ENCODE data around the gene MAPK11.
A peak's percentile ranks its signal among the peaks of the same experiment; 100 is the strongest.

Gene MAPK11

DNA sequence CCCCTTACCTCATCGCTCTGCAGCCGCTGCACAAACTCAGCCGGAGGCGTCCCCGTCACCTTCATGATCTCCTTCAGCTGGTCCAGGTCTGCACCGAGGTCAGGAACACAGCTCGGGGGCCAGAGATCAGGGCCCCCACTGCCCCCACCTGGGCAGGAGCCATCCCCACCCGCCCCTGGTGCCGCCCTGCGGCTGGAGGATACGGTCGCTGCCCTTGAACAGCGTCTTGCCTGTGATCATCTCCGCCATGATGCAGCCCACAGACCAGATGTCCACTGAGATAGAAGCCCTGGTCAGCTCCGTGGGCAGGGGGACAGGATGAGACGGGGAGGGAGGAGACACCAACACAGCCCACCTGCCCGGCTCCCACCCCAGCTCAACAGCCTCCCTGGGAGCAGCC lies 14.6 kb downstream of the MAPK11 start:
- no peak for TF ChIP-seq TAF1 (IDR thresholded peaks at IDR 0.05; ENCODE audit: borderline replicate concordance, low read depth, low read length)
- TF ChIP-seq POLR2A (IDR thresholded peaks at IDR 0.05; ENCODE audit: low read depth, low read length) = no peak
- no peak for TF ChIP-seq POLR2AphosphoS5 (IDR thresholded peaks at IDR 0.05; ENCODE audit: low read depth, low read length)
- no peak for DNase-seq (ENCODE audit: insufficient read length)
- no peak for FAIRE-seq

DNA sequence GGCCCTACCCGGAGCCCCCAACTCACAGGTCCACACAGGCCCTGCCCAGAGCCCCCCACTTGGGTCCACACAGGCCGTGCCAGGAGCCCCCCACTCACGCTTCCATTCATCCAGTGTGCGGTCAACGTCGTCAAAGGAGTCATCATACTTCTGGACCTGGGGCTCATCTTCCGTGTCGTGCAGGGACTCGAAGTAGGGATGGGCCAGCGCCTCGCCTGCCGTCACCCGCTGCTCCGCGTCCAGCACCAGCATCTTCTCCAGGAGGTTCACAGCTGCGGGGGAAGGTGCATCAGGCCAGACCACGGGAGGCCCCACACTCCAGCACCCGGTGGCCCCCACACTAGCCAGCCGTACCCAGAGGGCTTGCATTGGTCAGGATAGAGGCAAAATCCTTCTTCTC lies 15.1 kb downstream of the MAPK11 start:
- DNase-seq (ENCODE audit: insufficient read length) = no peak
- no peak for FAIRE-seq
- TF ChIP-seq TAF1 (IDR thresholded peaks at IDR 0.05; ENCODE audit: borderline replicate concordance, low read depth, low read length) (no peak), POLR2AphosphoS5 (IDR thresholded peaks at IDR 0.05; ENCODE audit: low read depth, low read length) (no peak), POLR2A (IDR thresholded peaks at IDR 0.05; ENCODE audit: low read depth, low read length) (no peak)

DNA sequence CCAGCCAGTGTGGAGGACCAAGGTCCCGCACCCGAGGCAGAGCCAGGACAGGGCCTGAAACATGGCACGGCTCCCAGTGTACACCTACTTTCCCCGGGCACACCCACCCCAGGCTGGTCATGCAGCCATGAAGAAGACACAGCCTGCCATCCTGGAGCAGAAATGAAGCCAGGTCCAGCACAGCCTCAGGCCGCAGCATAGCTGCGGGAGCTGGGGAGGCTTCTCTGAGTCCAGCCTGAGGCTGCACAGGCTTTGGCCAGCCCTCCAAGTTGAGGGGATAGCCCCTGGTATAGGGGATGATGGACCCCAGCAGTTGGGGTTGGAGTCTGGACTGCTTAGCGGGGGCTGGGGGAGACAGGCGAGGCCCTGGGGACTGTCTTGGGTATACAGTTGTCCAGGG lies 16.2 kb downstream of the MAPK11 start:
- TF ChIP-seq POLR2A (IDR thresholded peaks at IDR 0.05; ENCODE audit: low read depth, low read length) (no peak), TAF1 (IDR thresholded peaks at IDR 0.05; ENCODE audit: borderline replicate concordance, low read depth, low read length) (no peak), POLR2AphosphoS5 (IDR thresholded peaks at IDR 0.05; ENCODE audit: low read depth, low read length) (no peak)
- DNase-seq (ENCODE audit: insufficient read length) (no peak), FAIRE-seq (no peak)

GRCh38 chr22:50253046-50253915 lies 16.9 kb downstream of the MAPK11 start:
- no peak for DNase-seq (ENCODE audit: insufficient read length)
- TF ChIP-seq POLR2AphosphoS5 (IDR thresholded peaks at IDR 0.05; ENCODE audit: low read depth, low read length) = no peak
- no peak for TF ChIP-seq TAF1 (IDR thresholded peaks at IDR 0.05; ENCODE audit: borderline replicate concordance, low read depth, low read length)
- TF ChIP-seq POLR2A (IDR thresholded peaks at IDR 0.05; ENCODE audit: low read depth, low read length) = no peak
- no peak for FAIRE-seq

GRCh38 chr22:50252082-50253045 lies 17.8 kb downstream of the MAPK11 start:
- FAIRE-seq (peak; percentile 86), DNase-seq (ENCODE audit: insufficient read length) (peak; percentile 78)
- TF ChIP-seq POLR2A (IDR thresholded peaks at IDR 0.05; ENCODE audit: low read depth, low read length) (no peak), POLR2AphosphoS5 (IDR thresholded peaks at IDR 0.05; ENCODE audit: low read depth, low read length) (no peak; the same call in 1 of the 2 replicates), TAF1 (IDR thresholded peaks at IDR 0.05; ENCODE audit: borderline replicate concordance, low read depth, low read length) (no peak)

- DNase-seq (ENCODE audit: insufficient read length) (no peak), FAIRE-seq (no peak)
- no peak for TF ChIP-seq POLR2A (IDR thresholded peaks at IDR 0.05; ENCODE audit: low read depth, low read length)
- TF ChIP-seq TAF1 (IDR thresholded peaks at IDR 0.05; ENCODE audit: borderline replicate concordance, low read depth, low read length) = no peak
- TF ChIP-seq POLR2AphosphoS5 (IDR thresholded peaks at IDR 0.05; ENCODE audit: low read depth, low read length) = no peak
Measured at GRCh38 chr22:50251477-50252081, 18.6 kb downstream of the MAPK11 start.

GRCh38 chr22:50250555-50251476 lies 19.4 kb downstream of the MAPK11 start, which contains the start of gene HDAC10:
Gene HDAC10, minus strand, starts transcription at chr22:50251265. Its CDS starts 233 bp downstream, at chr22:50251032.
- no peak for TF ChIP-seq TAF1 (IDR thresholded peaks at IDR 0.05; ENCODE audit: borderline replicate concordance, low read depth, low read length)
- TF ChIP-seq POLR2A (IDR thresholded peaks at IDR 0.05; ENCODE audit: low read depth, low read length) = peak; percentile 67; the same call in 1 of the 2 replicates
- TF ChIP-seq POLR2AphosphoS5 (IDR thresholded peaks at IDR 0.05; ENCODE audit: low read depth, low read length) = peak; percentile 70
- FAIRE-seq (peak; percentile 93), DNase-seq (ENCODE audit: insufficient read length) (peak; percentile 94)

- peak; percentile 93 for FAIRE-seq
- no peak for DNase-seq (ENCODE audit: insufficient read length)
- TF ChIP-seq TAF1 (IDR thresholded peaks at IDR 0.05; ENCODE audit: borderline replicate concordance, low read depth, low read length) = no peak
- no peak; the same call in 1 of the 2 replicates for TF ChIP-seq POLR2AphosphoS5 (IDR thresholded peaks at IDR 0.05; ENCODE audit: low read depth, low read length)
- TF ChIP-seq POLR2A (IDR thresholded peaks at IDR 0.05; ENCODE audit: low read depth, low read length) = no peak
Measured at GRCh38 chr22:50250249-50250554, 20.0 kb downstream of the MAPK11 start.

DNA sequence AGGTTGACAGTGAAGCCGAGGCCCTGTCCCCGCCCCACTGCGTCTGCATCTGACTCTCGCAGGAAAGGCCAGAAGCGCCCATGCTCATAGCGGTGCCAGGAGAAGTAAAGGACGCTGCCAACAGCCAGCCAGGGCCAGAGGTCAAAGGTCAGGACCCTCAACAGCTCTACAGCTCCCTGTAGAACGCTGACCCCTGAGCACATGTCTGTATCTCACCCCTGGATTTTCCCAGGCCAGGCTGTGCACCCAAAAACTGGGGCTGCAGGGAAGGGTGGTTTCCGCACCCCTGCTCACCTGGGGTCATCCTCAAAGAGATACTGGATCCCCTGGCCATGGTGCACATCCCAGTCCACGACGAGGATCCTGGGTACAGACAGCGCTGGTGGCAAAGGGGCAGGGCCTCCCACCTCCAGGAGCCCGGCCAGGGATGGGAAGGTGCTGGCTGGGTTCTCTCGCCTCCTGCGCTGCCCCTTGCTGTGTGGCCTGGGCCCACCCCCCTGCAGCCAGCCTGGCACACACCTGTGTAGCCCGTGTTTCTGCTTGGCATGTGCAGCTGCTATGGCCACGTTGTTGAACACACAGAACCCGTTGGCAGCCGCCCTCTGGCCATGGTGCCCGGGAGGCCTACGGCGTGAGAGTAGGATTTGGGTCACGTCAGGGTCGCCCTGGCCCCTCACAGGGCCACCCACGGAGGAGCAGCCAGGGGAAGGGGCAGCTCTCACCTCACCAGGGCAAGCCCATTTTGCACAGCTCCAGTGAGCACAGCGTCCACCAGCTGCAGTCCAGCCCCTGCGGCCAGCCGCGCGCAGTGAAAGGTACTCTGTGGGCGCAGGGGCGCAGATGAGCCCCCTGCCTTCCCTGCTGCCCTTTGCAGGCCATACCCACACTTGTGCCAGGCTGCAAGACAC lies 20.6 kb downstream of the MAPK11 start:
- FAIRE-seq = no peak
- DNase-seq (ENCODE audit: insufficient read length) = no peak
- TF ChIP-seq TAF1 (IDR thresholded peaks at IDR 0.05; ENCODE audit: borderline replicate concordance, low read depth, low read length) (no peak), POLR2A (IDR thresholded peaks at IDR 0.05; ENCODE audit: low read depth, low read length) (no peak)
